H1 (cell line): ENCODE data around the gene CCDC38. TPM values are rescaled to one million over a fixed set of nuclear protein-coding genes. Genes with fewer than 3 reads are reported as not detected.

Experiments
- CTCF ChIA-PET: fragments of 300-600 bp; sonication (Branson Sonifier 250); formaldehyde crosslinking; loops from one replicate; lab custom pipeline; 2021; ENCODE audit not compliant: partially characterized antibody; lab: Charles Lee
- POLR2A ChIA-PET: fragments of 300-600 bp; sonication (Branson Sonifier 250); formaldehyde crosslinking; loops from one replicate; lab custom pipeline; 2021; ENCODE audit warnings: inconsistent platforms; ENCODE audit not compliant: partially characterized antibody; lab: Charles Lee
- DNase-seq, 2 experiments: peaks; one replicate each; pipeline versions ENCODE4 v3.0.0 to v3.0.0-alpha.2; 2010 to 2022; ENCODE audit warnings: low spot score in 2 of 2, low read depth in 1 of 2, mixed read lengths in 1 of 2
- FAIRE-seq: peaks from 2 replicates; lab custom pipeline; 2011; peaks lifted over from hg19 to GRCh38; lab: Jason Lieb, UNC
- H2AFZ ChIP-seq: 2 replicates; pipeline ENCODE4 v1.8.1; 2012; ENCODE audit warnings: low read length, inconsistent platforms
- H2AK5ac ChIP-seq: 2 replicates; pipeline ENCODE4 v1.6.1; 2013; ENCODE audit warnings: low read depth, low read length
- H2BK120ac ChIP-seq: replicated peaks from 2 replicates; pipeline ENCODE3; 2013; ENCODE audit warnings: low read depth, low read length, inconsistent platforms
- H2BK12ac ChIP-seq: 2 replicates; pipeline ENCODE4 v1.6.1; 2013; ENCODE audit warnings: low read depth, low read length
- H2BK15ac ChIP-seq: 2 replicates; pipeline ENCODE4 v1.6.1; 2013; ENCODE audit warnings: low read length
- H2BK20ac ChIP-seq: 2 replicates; pipeline ENCODE4 v1.6.1; 2013; ENCODE audit warnings: low read length
- H2BK5ac ChIP-seq: 2 replicates; pipeline ENCODE4 v1.6.1; 2013; ENCODE audit warnings: low read depth, low read length
- H3K14ac ChIP-seq: 2 replicates; pipeline ENCODE4 v1.6.1; 2013; ENCODE audit warnings: inconsistent platforms; ENCODE audit not compliant: insufficient read length
- H3K18ac ChIP-seq: 2 replicates; pipeline ENCODE4 v1.6.1; 2013; ENCODE audit warnings: low read length; ENCODE audit errors: extremely low read depth
- H3K23ac ChIP-seq: 2 replicates; pipeline ENCODE4 v1.6.1; 2013; ENCODE audit warnings: inconsistent platforms; ENCODE audit not compliant: insufficient read length
- H3K23me2 ChIP-seq: 2 replicates; pipeline ENCODE4 v1.6.1; 2013; ENCODE audit warnings: low read depth, low read length
- H3K27ac ChIP-seq: 2 replicates; pipeline ENCODE4 v1.6.1; 2011; ENCODE audit warnings: low read depth, low read length, inconsistent platforms
- H3K27me3 ChIP-seq, 4 experiments: replicated peaks in 1 of 4; 1 replicate in 1 of 4; 2 replicates in 3 of 4; pipeline versions ENCODE4 v1.6.1 to v1.8.1; 2011 to 2013; ENCODE audit warnings: low read length in 3 of 4, mild to moderate bottlenecking in 3 of 4, inconsistent platforms in 2 of 4, mixed read lengths in 2 of 4, moderate library complexity in 1 of 4; ENCODE audit not compliant: control insufficient read depth in 3 of 4, insufficient read depth in 3 of 4; ENCODE audit errors: extremely low read depth in 1 of 4
- H3K36me3 ChIP-seq, 4 experiments: 2 replicates each; pipeline versions ENCODE4 v1.6.1 to v1.8.1; 2011 to 2013; ENCODE audit warnings: mild to moderate bottlenecking in 4 of 4, low read length in 3 of 4, moderate library complexity in 2 of 4, control low read depth in 1 of 4, inconsistent platforms in 1 of 4; ENCODE audit not compliant: insufficient read depth in 4 of 4, control insufficient read depth in 2 of 4
- H3K4ac ChIP-seq: replicated peaks from 2 replicates; pipeline ENCODE3; 2013; ENCODE audit warnings: low read length, low read depth, mixed read lengths, inconsistent platforms; ENCODE audit not compliant: insufficient read length
- H3K4me1 ChIP-seq, 4 experiments: replicated peaks in 1 of 4; 1 replicate in 1 of 4; 2 replicates in 3 of 4; pipeline versions ENCODE4 v1.6.1 to v1.8.1; 2011 to 2013; ENCODE audit warnings: low read length in 3 of 4, inconsistent platforms in 2 of 4, mixed read lengths in 1 of 4; ENCODE audit not compliant: insufficient read depth in 4 of 4, control insufficient read depth in 3 of 4
- H3K4me2 ChIP-seq, 2 experiments: 2 replicates each; pipeline versions ENCODE4 v1.6.1 to v1.8.1; 2011 to 2013; ENCODE audit warnings: low read depth in 2 of 2, low read length in 2 of 2, control low read depth in 1 of 2, inconsistent platforms in 1 of 2, mild to moderate bottlenecking in 1 of 2; ENCODE audit not compliant: insufficient read depth in 1 of 2
- H3K4me3 ChIP-seq, 4 experiments: fragments of 200-600, 300-600 bp in 1 of 4; sonication (generic), shearing (Covaris generic), sonication (Bioruptor Twin) in 1 of 4; 2 replicates each; pipeline versions ENCODE4 v1.5.1 to v1.8.1; 2011 to 2016; ENCODE audit warnings: low read length in 4 of 4, low read depth in 3 of 4, control low read depth in 2 of 4, inconsistent platforms in 2 of 4, mild to moderate bottlenecking in 2 of 4, mixed read lengths in 1 of 4, moderate library complexity in 1 of 4; ENCODE audit not compliant: insufficient read depth in 2 of 4; ENCODE audit errors: extremely low read depth in 1 of 4
- H3K56ac ChIP-seq: replicated peaks from 2 replicates; pipeline ENCODE3; 2013; ENCODE audit warnings: low read depth, mild to moderate bottlenecking, mixed read lengths, low read length, inconsistent platforms; ENCODE audit not compliant: insufficient read length
- H3K79me1 ChIP-seq: 2 replicates; pipeline ENCODE4 v1.6.1; 2013; ENCODE audit warnings: low read depth, low read length, control low read depth
- H3K79me2 ChIP-seq, 2 experiments: 2 replicates each; pipeline versions ENCODE4 v1.6.1 to v1.8.1; 2012 to 2013; ENCODE audit warnings: low read length in 2 of 2, mild to moderate bottlenecking in 2 of 2, inconsistent platforms in 1 of 2; ENCODE audit not compliant: insufficient read depth in 2 of 2, control insufficient read depth in 1 of 2
- H3K9ac ChIP-seq, 4 experiments: replicated peaks in 1 of 4; 1 replicate in 1 of 4; 2 replicates in 3 of 4; pipeline versions ENCODE4 v1.6.1 to v1.8.1; 2011 to 2013; ENCODE audit warnings: low read depth in 3 of 4, low read length in 3 of 4, control low read depth in 2 of 4, mild to moderate bottlenecking in 2 of 4, moderate library complexity in 2 of 4, inconsistent platforms in 1 of 4; ENCODE audit errors: extremely low read depth in 1 of 4
- H3K9me3 ChIP-seq, 2 experiments: 2 replicates each; pipeline versions ENCODE4 v1.6.1 to v1.8.1; 2012 to 2013; ENCODE audit warnings: mild to moderate bottlenecking in 2 of 2, moderate library complexity in 2 of 2, control low read depth in 1 of 2, inconsistent platforms in 1 of 2, low read depth in 1 of 2, low read length in 1 of 2, mixed read lengths in 1 of 2; ENCODE audit not compliant: insufficient read depth in 2 of 2
- H4K20me1 ChIP-seq, 2 experiments: replicated peaks in 1 of 2; 2 replicates each; pipeline versions ENCODE3 to v1.8.1; 2011 to 2013; ENCODE audit warnings: inconsistent platforms in 2 of 2, low read length in 2 of 2, mild to moderate bottlenecking in 1 of 2; ENCODE audit not compliant: insufficient read depth in 2 of 2, control insufficient read depth in 1 of 2
- H4K5ac ChIP-seq: 2 replicates; pipeline ENCODE4 v1.6.1; 2013; ENCODE audit warnings: low read length, low read depth, mixed read lengths, inconsistent platforms; ENCODE audit not compliant: insufficient read length
- H4K8ac ChIP-seq: 2 replicates; pipeline ENCODE4 v1.8.0; 2013; ENCODE audit warnings: mild to moderate bottlenecking, moderate library complexity, low read length, inconsistent platforms; ENCODE audit not compliant: insufficient read depth; ENCODE audit errors: extremely low read depth
- H4K91ac ChIP-seq: replicated peaks from 2 replicates; pipeline ENCODE3; 2013; ENCODE audit warnings: low read length, mixed read lengths, inconsistent platforms; ENCODE audit not compliant: insufficient read length
- CBX8 ChIP-seq: fragments of 300-800, 300-1000 bp; sonication (generic); IDR thresholded peaks from 2 replicates; pipeline ENCODE4 v1.7.1; 2016; ENCODE audit warnings: low read depth, low read length, borderline replicate concordance
- HDAC2 ChIP-seq, 2 experiments: fragments of 300-600 bp in 1 of 2; sonication (generic) in 1 of 2; IDR thresholded peaks; 2 replicates each; pipeline ENCODE4 v1.6.1; 2011 to 2012; ENCODE audit warnings: low read depth in 2 of 2, low read length in 2 of 2, mild to moderate bottlenecking in 2 of 2, moderate library complexity in 2 of 2, borderline replicate concordance in 1 of 2, inconsistent platforms in 1 of 2
- SUZ12 ChIP-seq: fragments of 200-600 bp; sonication (generic); IDR thresholded peaks from 2 replicates; pipeline ENCODE4 v1.6.1; 2012; ENCODE audit warnings: mild to moderate bottlenecking, inconsistent platforms, low read length, moderate library complexity, mixed read lengths
- WGBS, 2 experiments: shearing (Covaris generic) in 1 of 2; methylation state at CpG; one replicate each; pipeline versions ENCODE4 v1.1.6 to v1.1.7; 2013 to 2015; ENCODE audit warnings: low lambda C conversion rate in 2 of 2, mixed read lengths in 2 of 2, inconsistent platforms in 1 of 2, low coverage in 1 of 2, missing lambda C conversion rate in 1 of 2; ENCODE audit not compliant: insufficient replicate concordance in 2 of 2, insufficient coverage in 1 of 2, insufficient read length in 1 of 2; ENCODE audit errors: extremely low coverage in 1 of 2, missing lambda C conversion rate in 1 of 2; 5-methylcytosine and 5-hydroxymethylcytosine counted together
- polyA plus RNA-seq, 7 experiments: library from polyadenylated mRNA; depleted of rRNA in 3 of 7; stranded (reverse) in 5 of 7; unstranded in 2 of 7; fragments of >200 nt in 5 of 7; fragments of 200-250 nt in 2 of 7; gene quantifications; 1 replicate in 5 of 7; 2 replicates in 1 of 7; 4 replicates in 1 of 7; pipeline versions ENCODE4 v1.2.1 to v1.2.3, GENCODE V29; 2011 to 2013; ENCODE audit warnings: missing spikeins in 2 of 7, mixed read lengths in 2 of 7
- total RNA-seq: library from RNA; stranded (reverse); fragmentation: NEBNext Ultra II Directional; extraction: Animal tissue kit (Norgen Biotek cat#: 25700); gene quantifications from 2 replicates; pipeline ENCODE4 v1.2.1, GENCODE V29; 2021

The CCDC38 gene
- total and polyA plus RNA-seq, 2 of the 8 experiments (the other 6 are each of a cell fraction or from before 2014, with no cell fraction given) = not detected

DNA sequence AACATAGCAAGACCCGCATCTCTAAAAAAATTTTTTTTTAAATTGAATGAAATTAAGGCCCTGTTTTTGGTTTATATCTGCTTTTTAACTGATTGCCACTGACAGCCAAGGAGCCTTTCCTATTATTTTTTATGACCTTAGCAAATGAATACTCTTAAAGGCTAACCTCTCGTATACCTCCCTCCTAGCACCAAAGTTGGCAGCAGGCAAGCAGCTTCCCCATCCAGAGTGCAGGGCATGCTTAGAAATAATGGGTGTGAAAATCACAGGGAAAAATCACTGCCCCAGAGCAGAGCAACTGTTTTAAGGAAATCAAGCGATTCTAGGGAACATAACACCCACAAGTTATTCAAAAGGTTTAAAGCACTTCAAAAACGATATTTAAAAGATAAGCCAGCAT is 33.1 kb upstream of the CCDC38 start:
- no peaks in the 10 kb centered on the region for H3K36me3 ChIP-seq
- TF ChIP-seq HDAC2 (IDR thresholded peaks at IDR 0.05; ENCODE audit: borderline replicate concordance in 1 of 2, low read depth in 2 of 2, low read length in 2 of 2) (no peak), CBX8 (no peak), SUZ12 (no peak)
- H3K14ac ChIP-seq = no peak overlapping the region
- WGBS, 2 experiments = 86% methylated on average over 4 of the region's 4 CpGs; no CpG with 5 or more reads in 1 of the 2 experiments
- H3K79me1 ChIP-seq = no peaks in the 10 kb centered on the region
- no peaks in the 10 kb centered on the region for H3K79me2 ChIP-seq
- no peak overlapping the region for H3K4me3 ChIP-seq
- no peak overlapping the region for H2BK12ac ChIP-seq
- H4K8ac ChIP-seq = no peak overlapping the region
- POLR2A ChIA-PET = interaction anchor here (0.6 kb wide), 1 partner anchor 418 kb away, joined by 3 read pairs; no protein-coding TSS in a partner anchor
- H3K18ac ChIP-seq = no peak overlapping the region
- H3K56ac ChIP-seq = no peak overlapping the region
- no peak overlapping the region for H2AK5ac ChIP-seq
- H3K9ac ChIP-seq = no peak overlapping the region
- no peak overlapping the region for H3K4me2 ChIP-seq
- no peaks in the 10 kb centered on the region for H4K20me1 ChIP-seq
- H4K91ac ChIP-seq = no peak overlapping the region
- no peak overlapping the region for H2BK15ac ChIP-seq
- CTCF ChIA-PET = interaction anchor here (1.3 to 7.3 kb wide), 2 partner anchors 22 to 33 kb away, joined by 4 to 69 read pairs; partner anchors contain the start of genes AMDHD1, CCDC38 and HAL
- no peak overlapping the region for H4K5ac ChIP-seq
- H2BK5ac ChIP-seq = no peak overlapping the region
- no peak overlapping the region for H3K23ac ChIP-seq
- peaks cover 0 to 8% (median 5%) of the 10 kb centered on the region in 4 experiments; a peak in 6 of 7 replicates for H3K4me1 ChIP-seq
- H3K27me3 ChIP-seq = no peaks in the 10 kb centered on the region
- no peak overlapping the region for H2BK120ac ChIP-seq
- H2AFZ ChIP-seq = no peak overlapping the region
- H3K27ac ChIP-seq = no peak overlapping the region
- no peak overlapping the region for H3K4ac ChIP-seq
- DNase-seq (no peak), FAIRE-seq (no peak)
- H3K9me3 ChIP-seq = no peaks in the 10 kb centered on the region
- no peak overlapping the region for H2BK20ac ChIP-seq
- no peaks in the 10 kb centered on the region for H3K23me2 ChIP-seq
